Measurements from ENCODE around the gene PTCSC3. TPM values are rescaled to one million over a fixed set of nuclear protein-coding genes. Genes with fewer than 3 reads are reported as not detected.

The PTCSC3 gene
- total and polyA plus RNA-seq, 2 of the 13 experiments (the other 11 are each of a cell fraction or from before 2014, with no cell fraction given) = not detected

- no peak for TF ChIP-seq ZNF232 (CRISPR knock-in tag; IDR thresholded peaks at IDR 0.05; ENCODE audit: borderline replicate concordance)
- TF ChIP-seq ZNF276 (CRISPR knock-in tag; IDR thresholded peaks at IDR 0.05; ENCODE audit: low read depth) = no peak
- TF ChIP-seq, protein P1, sequence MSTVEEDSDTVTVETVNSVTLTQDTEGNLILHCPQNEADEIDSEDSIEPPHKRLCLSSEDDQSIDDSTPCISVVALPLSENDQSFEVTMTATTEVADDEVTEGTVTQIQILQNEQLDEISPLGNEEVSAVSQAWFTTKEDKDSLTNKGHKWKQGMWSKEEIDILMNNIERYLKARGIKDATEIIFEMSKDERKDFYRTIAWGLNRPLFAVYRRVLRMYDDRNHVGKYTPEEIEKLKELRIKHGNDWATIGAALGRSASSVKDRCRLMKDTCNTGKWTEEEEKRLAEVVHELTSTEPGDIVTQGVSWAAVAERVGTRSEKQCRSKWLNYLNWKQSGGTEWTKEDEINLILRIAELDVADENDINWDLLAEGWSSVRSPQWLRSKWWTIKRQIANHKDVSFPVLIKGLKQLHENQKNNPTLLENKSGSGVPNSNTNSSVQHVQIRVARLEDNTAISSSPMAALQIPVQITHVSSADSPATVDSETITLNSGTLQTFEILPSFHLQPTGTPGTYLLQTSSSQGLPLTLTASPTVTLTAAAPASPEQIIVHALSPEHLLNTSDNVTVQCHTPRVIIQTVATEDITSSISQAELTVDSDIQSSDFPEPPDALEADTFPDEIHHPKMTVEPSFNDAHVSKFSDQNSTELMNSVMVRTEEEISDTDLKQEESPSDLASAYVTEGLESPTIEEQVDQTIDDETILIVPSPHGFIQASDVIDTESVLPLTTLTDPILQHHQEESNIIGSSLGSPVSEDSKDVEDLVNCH (CRISPR knock-in tag; IDR thresholded peaks at IDR 0.05) = no peak
- TF ChIP-seq SALL1 (CRISPR knock-in tag; IDR thresholded peaks at IDR 0.05) = no peak; the same call in 1 of the 2 replicates
- TF ChIP-seq ZFP36 (IDR thresholded peaks at IDR 0.05; ENCODE audit: borderline replicate concordance, low read depth, low read length, partially characterized antibody) = peak; percentile 57
- TF ChIP-seq SALL2 (CRISPR knock-in tag; IDR thresholded peaks at IDR 0.05) = no peak
- TF ChIP-seq NONO (IDR thresholded peaks at IDR 0.05) = no peak
- peak; percentile 79; the same call in 1 of the 2 replicates for TF ChIP-seq NONO (CRISPR knock-in tag; conservative IDR thresholded peaks at IDR 0.05)
- TF ChIP-seq, protein P2, sequence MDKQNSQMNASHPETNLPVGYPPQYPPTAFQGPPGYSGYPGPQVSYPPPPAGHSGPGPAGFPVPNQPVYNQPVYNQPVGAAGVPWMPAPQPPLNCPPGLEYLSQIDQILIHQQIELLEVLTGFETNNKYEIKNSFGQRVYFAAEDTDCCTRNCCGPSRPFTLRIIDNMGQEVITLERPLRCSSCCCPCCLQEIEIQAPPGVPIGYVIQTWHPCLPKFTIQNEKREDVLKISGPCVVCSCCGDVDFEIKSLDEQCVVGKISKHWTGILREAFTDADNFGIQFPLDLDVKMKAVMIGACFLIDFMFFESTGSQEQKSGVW (CRISPR knock-in tag; IDR thresholded peaks at IDR 0.05; ENCODE audit: borderline replicate concordance) = no peak
- no peak; the same call in 1 of the 2 replicates for TF ChIP-seq RORA (CRISPR knock-in tag; IDR thresholded peaks at IDR 0.05)
- no peak for TF ChIP-seq ZNF337 (CRISPR knock-in tag; IDR thresholded peaks at IDR 0.05; ENCODE audit: borderline replicate concordance, low read depth)
- TF ChIP-seq ZSCAN12 (CRISPR knock-in tag; IDR thresholded peaks at IDR 0.05) = no peak
- peak; percentile 93 for TF ChIP-seq NCOA2 (CRISPR knock-in tag; IDR thresholded peaks at IDR 0.05)
- TF ChIP-seq KDM3A (CRISPR knock-in tag; IDR thresholded peaks at IDR 0.05; ENCODE audit: low read depth) = peak; percentile 81; the same call in 1 of the 2 replicates
- TF ChIP-seq GABPB1 (CRISPR knock-in tag; IDR thresholded peaks at IDR 0.05) = no peak
- TF ChIP-seq SATB2 (CRISPR knock-in tag; IDR thresholded peaks at IDR 0.05) = peak; percentile 83; the same call in 1 of the 2 replicates
- TF ChIP-seq KDM1A (CRISPR knock-in tag; IDR thresholded peaks at IDR 0.05) = peak; percentile 87; the same call in 1 of the 2 replicates
- no peak for TF ChIP-seq AGO2 (optimal IDR thresholded peaks at IDR 0.05; ENCODE audit: low read depth, low read length)
- no peak for TF ChIP-seq NFIB (CRISPR knock-in tag; IDR thresholded peaks at IDR 0.05; ENCODE audit: borderline replicate concordance)
- peak; percentile 76; the same call in 1 of the 2 replicates for TF ChIP-seq FOXP1 (IDR thresholded peaks at IDR 0.05)
- TF ChIP-seq FOXP1 (CRISPR knock-in tag; IDR thresholded peaks at IDR 0.05) = peak; percentile 95
- TF ChIP-seq KDM2A (CRISPR knock-in tag; IDR thresholded peaks at IDR 0.05; ENCODE audit: borderline replicate concordance, low read depth) = no peak
- no peak for TF ChIP-seq ZFP82 (CRISPR knock-in tag; IDR thresholded peaks at IDR 0.05; ENCODE audit: borderline replicate concordance)
- TF ChIP-seq SRSF4 (IDR thresholded peaks at IDR 0.05; ENCODE audit: low read depth, low read length, poor library complexity, severe bottlenecking) = no peak
Observed at GRCh38 chr14:36208690-36209278, 32.3 kb upstream of the PTCSC3 start (continued).

Measured in HepG2 (cell line).